Putamen (tissue), 1 donor: ENCODE measurements around the gene PPIE.

Experiments
- DNase-seq: peaks from one replicate; pipeline ENCODE4 v3.0.0-alpha.2; 2016; ENCODE audit warnings: low spot score

The PPIE gene

GRCh38 chr1:39720094-39720999, 18.3 kb upstream of the PPIE start:
- DNase-seq, result peak; percentile 44

GRCh38 chr1:39721664-39722063, 17.0 kb upstream of the PPIE start:
- no peak for DNase-seq

GRCh38 chr1:39722495-39722894, 16.2 kb upstream of the PPIE start:
- no peak for DNase-seq

GRCh38 chr1:39726600-39726999, 12.1 kb upstream of the PPIE start:
- DNase-seq, result no peak

- DNase-seq, result no peak
These were observed 11.3 kb upstream of the PPIE start for GRCh38 chr1:39727221-39727931.

GRCh38 chr1:39727932-39728317, 10.8 kb upstream of the PPIE start:
- DNase-seq, result no peak

GRCh38 chr1:39729030-39729429, 9.7 kb upstream of the PPIE start:
- no peak for DNase-seq

- DNase-seq, result no peak
These were observed 8.8 kb upstream of the PPIE start for GRCh38 chr1:39729842-39730241.

GRCh38 chr1:39732730-39733129, 6.0 kb upstream of the PPIE start:
- DNase-seq, result no peak

GRCh38 chr1:39733161-39733560, 5.5 kb upstream of the PPIE start:
- peak; percentile 84 for DNase-seq

GRCh38 chr1:39735731-39736130, 3.0 kb upstream of the PPIE start:
- DNase-seq, result no peak

- DNase-seq, result no peak
These were observed 1.0 kb upstream of the PPIE start for GRCh38 chr1:39737546-39738169.

- DNase-seq, result peak; percentile 13
These were observed 6.5 kb downstream of the PPIE start for GRCh38 chr1:39745016-39745670.

GRCh38 chr1:39751595-39751994, 12.9 kb downstream of the PPIE start:
- DNase-seq, result no peak

GRCh38 chr1:39752703-39753102, 14.0 kb downstream of the PPIE start:
- DNase-seq, result no peak

GRCh38 chr1:39753132-39754025, 14.7 kb downstream of the PPIE start:
- DNase-seq, result no peak

- no peak for DNase-seq
These were observed 15.4 kb downstream of the PPIE start for GRCh38 chr1:39754026-39754570.

GRCh38 chr1:39754906-39755504, 16.3 kb downstream of the PPIE start:
- DNase-seq, result no peak

- DNase-seq, result no peak
These were observed 17.4 kb downstream of the PPIE start for GRCh38 chr1:39755965-39756659.

GRCh38 chr1:39757501-39757900, 18.8 kb downstream of the PPIE start:
- DNase-seq, result no peak
